MM.1S (cell line): ENCODE data around the gene MRM3.

Experiments
- DNase-seq: peaks from one replicate; pipeline ENCODE4 v3.0.0-alpha.2; 2015
- H2AFZ ChIP-seq: fragments of 300-600 bp; sonication (generic); 2 replicates; pipeline ENCODE4 v1.6.0; 2016; ENCODE audit warnings: antibody characterized with exemption, low read length
- H3F3A ChIP-seq: fragments of 300-600 bp; sonication (generic); 2 replicates; pipeline ENCODE4 v1.6.1; 2016; ENCODE audit warnings: mild to moderate bottlenecking, antibody characterized with exemption, low read length, moderate library complexity, mixed read lengths; ENCODE audit not compliant: insufficient read depth
- H3K27ac ChIP-seq: fragments of 300-600 bp; sonication (generic); 2 replicates; pipeline ENCODE4 v1.5.1; 2016; ENCODE audit warnings: mild to moderate bottlenecking, low read length
- H3K27me3 ChIP-seq: fragments of 300-600 bp; sonication (generic); replicated peaks from 2 replicates; pipeline ENCODE4 v1.6.0; 2016; ENCODE audit warnings: low read length; ENCODE audit not compliant: insufficient read depth
- H3K36me3 ChIP-seq: fragments of 300-600 bp; sonication (generic); replicated peaks from 2 replicates; pipeline ENCODE4 v1.6.1; 2016; ENCODE audit warnings: mild to moderate bottlenecking, low read length, mixed read lengths; ENCODE audit not compliant: insufficient read depth
- H3K4me1 ChIP-seq: fragments of 300-600 bp; sonication (generic); 2 replicates; pipeline ENCODE4 v1.6.1; 2016; ENCODE audit warnings: low read length, mixed read lengths
- H3K4me2 ChIP-seq: fragments of 300-600 bp; sonication (generic); 2 replicates; pipeline ENCODE4 v1.6.0; 2016; ENCODE audit warnings: low read depth, low read length
- H3K4me3 ChIP-seq: fragments of 300-600 bp; sonication (generic); 2 replicates; pipeline ENCODE4 v1.5.1; 2016; ENCODE audit warnings: low read length, mixed read lengths
- H3K79me2 ChIP-seq: fragments of 300-600 bp; sonication (generic); 2 replicates; pipeline ENCODE4 v1.6.1; 2016; ENCODE audit warnings: mixed run types, low read length, mixed read lengths
- H3K9ac ChIP-seq: fragments of 300-600 bp; sonication (generic); 2 replicates; pipeline ENCODE4 v1.6.1; 2016; ENCODE audit warnings: low read length, mixed read lengths
- H3K9me2 ChIP-seq: fragments of 300-600 bp; sonication (generic); replicated peaks from 2 replicates; pipeline ENCODE4 v1.6.1; 2016; ENCODE audit warnings: mild to moderate bottlenecking, low read length, mixed read lengths; ENCODE audit not compliant: insufficient read depth
- H3K9me3 ChIP-seq: fragments of 300-600 bp; sonication (generic); replicated peaks from 2 replicates; pipeline ENCODE4 v1.6.1; 2016; ENCODE audit warnings: mild to moderate bottlenecking, low read length, mixed read lengths; ENCODE audit not compliant: insufficient read depth
- H4K20me1 ChIP-seq: fragments of 300-600 bp; sonication (generic); 2 replicates; pipeline ENCODE4 v1.6.1; 2016; ENCODE audit warnings: mild to moderate bottlenecking, low read length, moderate library complexity, mixed read lengths; ENCODE audit not compliant: insufficient read depth
- EZH2 ChIP-seq: fragments of 300-600 bp; sonication (generic); optimal IDR thresholded peaks from 2 replicates; pipeline ENCODE3; 2017; ENCODE audit warnings: low read depth, mild to moderate bottlenecking, antibody characterized with exemption, low read length, mixed read lengths
- EZH2phosphoT487 ChIP-seq: fragments of 300-600 bp; sonication (generic); IDR thresholded peaks from 2 replicates; pipeline ENCODE4 v1.6.1; 2018; ENCODE audit warnings: antibody characterized with exemption, low read length
- TF ChIP-seq, protein P1 (sequence below): fragments of 300-600 bp; sonication (generic); IDR thresholded peaks from 2 replicates; pipeline ENCODE4 v1.5.1; 2016; ENCODE audit warnings: antibody characterized with exemption, low read length, mixed read lengths

MRM3 gene

DNA sequence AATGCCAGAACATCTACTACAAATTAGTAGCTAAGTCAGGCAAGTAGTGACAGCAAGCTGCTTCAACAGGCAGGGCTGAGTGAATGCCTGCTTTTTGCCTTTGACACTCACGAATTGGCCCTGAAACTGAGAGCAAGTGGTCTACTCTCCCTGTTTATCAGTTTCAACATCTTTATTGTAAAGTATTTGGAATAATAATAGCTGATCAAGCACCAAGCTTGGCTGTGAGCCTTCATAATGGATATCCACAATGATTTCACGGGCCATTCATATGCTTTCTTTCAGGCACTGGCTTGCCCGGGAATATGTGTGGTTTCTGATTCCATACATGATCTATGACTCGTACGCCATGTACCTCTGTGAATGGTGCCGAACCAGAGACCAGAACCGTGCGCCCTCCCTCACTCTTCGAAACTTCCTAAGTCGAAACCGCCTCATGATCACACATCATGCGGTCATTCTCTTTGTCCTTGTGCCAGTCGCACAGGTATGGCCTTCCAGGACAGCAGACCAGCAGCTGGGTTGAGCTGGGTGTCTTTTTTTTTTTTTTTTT lies 44.5 kb upstream of the MRM3 start:
- H2AFZ ChIP-seq = no peak overlapping the region
- H3K4me2 ChIP-seq = no peak overlapping the region
- no peak overlapping the region for H3K4me3 ChIP-seq
- no peak overlapping the region for H3K27ac ChIP-seq
- H3K79me2 ChIP-seq = no peaks in the 10 kb centered on the region
- no peak overlapping the region for H3K9ac ChIP-seq
- H3K9me3 ChIP-seq = no peaks in the 10 kb centered on the region
- no peak for DNase-seq
- no peaks in the 10 kb centered on the region for H4K20me1 ChIP-seq
- no peak for TF ChIP-seq EZH2phosphoT487
- no peak for TF ChIP-seq EZH2
- TF ChIP-seq, protein P1, sequence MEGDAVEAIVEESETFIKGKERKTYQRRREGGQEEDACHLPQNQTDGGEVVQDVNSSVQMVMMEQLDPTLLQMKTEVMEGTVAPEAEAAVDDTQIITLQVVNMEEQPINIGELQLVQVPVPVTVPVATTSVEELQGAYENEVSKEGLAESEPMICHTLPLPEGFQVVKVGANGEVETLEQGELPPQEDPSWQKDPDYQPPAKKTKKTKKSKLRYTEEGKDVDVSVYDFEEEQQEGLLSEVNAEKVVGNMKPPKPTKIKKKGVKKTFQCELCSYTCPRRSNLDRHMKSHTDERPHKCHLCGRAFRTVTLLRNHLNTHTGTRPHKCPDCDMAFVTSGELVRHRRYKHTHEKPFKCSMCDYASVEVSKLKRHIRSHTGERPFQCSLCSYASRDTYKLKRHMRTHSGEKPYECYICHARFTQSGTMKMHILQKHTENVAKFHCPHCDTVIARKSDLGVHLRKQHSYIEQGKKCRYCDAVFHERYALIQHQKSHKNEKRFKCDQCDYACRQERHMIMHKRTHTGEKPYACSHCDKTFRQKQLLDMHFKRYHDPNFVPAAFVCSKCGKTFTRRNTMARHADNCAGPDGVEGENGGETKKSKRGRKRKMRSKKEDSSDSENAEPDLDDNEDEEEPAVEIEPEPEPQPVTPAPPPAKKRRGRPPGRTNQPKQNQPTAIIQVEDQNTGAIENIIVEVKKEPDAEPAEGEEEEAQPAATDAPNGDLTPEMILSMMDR = no peak
- H3K27me3 ChIP-seq = no peaks in the 10 kb centered on the region
- no peaks in the 10 kb centered on the region for H3K9me2 ChIP-seq
- no peaks in the 10 kb centered on the region for H3K36me3 ChIP-seq
- no peaks in the 10 kb centered on the region for H3K4me1 ChIP-seq
- no peaks in the 10 kb centered on the region for H3F3A ChIP-seq

DNA sequence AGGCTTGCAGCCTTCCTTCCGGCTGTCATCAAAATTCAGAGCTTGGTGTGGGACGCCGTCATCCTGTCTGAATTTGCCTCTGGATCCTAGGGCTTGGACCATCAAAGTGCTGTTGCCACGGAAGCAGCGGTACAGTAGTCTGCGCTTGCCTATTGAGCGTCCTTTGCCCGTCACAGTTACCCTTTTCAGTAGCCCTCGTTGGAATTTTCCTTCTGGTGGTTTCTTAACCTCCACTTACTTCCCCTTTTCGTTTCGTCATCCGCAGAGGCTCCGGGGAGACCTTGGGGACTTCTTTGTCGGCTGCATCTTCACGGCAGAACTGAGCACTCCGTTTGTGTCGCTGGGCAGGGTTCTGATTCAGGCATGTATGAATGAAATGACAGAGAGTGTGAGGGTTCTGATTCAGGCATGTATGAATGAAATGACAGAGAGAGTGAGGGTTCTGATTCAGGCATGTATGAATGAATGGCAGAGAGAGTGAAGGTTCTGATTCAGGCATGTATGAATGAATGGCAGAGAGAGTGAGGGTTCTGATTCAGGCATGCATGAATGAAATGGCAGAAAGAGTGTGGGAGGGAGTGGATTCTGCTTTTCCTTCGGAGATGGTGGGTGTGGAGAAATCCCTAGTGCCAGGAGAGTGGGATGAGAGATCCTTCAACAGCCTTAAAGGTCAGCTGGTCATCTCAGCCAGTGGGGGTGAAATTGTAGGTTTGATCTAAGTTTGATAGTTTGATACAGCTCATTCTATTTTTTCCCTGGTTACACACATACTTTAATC lies 41.7 kb upstream of the MRM3 start:
- TF ChIP-seq, protein P1 = no peak
- TF ChIP-seq EZH2phosphoT487 = no peak
- TF ChIP-seq EZH2 = no peak
- H3K4me3 ChIP-seq = no peak overlapping the region
- H3K9ac ChIP-seq = no peak overlapping the region
- H3F3A ChIP-seq = no peaks in the 10 kb centered on the region
- no peak overlapping the region for H2AFZ ChIP-seq
- peaks cover 3% of the 10 kb centered on the region; the same call in 1 of the 2 replicates for H3K36me3 ChIP-seq
- H3K27ac ChIP-seq = no peak overlapping the region
- no peak for DNase-seq
- H3K9me2 ChIP-seq = no peaks in the 10 kb centered on the region
- H3K4me1 ChIP-seq = no peaks in the 10 kb centered on the region
- H3K79me2 ChIP-seq = peaks cover 9% of the 10 kb centered on the region
- no peaks in the 10 kb centered on the region for H4K20me1 ChIP-seq
- no peaks in the 10 kb centered on the region for H3K9me3 ChIP-seq
- H3K4me2 ChIP-seq = no peak overlapping the region
- H3K27me3 ChIP-seq = no peaks in the 10 kb centered on the region

DNA sequence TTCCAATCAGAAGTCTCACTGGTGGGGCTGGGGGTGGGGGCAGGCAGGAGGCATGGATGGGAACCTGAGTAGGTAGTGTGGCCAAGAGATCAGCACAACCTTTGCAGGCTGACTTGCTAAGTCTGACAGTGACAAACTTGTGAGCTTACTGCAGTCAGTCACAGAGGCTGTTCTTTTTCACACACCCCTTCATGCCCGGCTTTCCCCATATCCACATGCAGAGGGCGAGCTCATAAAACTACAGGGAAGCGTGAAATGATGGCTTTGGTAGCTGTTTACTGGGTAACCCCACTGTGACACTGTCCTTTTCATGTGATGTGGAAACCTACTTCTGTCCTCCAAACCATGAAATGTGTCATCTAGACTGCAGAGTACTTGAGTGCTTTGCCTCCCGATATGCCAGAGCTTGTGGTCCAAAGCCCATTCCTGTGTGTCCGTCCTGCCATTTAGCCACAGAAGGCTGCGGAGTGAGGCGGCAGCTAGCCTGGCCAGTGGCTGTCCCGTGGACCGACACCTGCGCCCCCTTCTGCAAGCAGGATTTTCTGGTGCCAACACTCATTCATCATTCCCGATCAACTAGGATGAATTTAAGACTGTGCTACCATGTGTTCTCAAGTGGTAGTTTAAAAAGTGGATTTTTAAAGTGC lies 39.9 kb upstream of the MRM3 start:
- no peak for DNase-seq
- no peaks in the 10 kb centered on the region for H4K20me1 ChIP-seq
- H3K79me2 ChIP-seq = peaks cover 28% of the 10 kb centered on the region
- H3K9ac ChIP-seq = no peak overlapping the region
- no peaks in the 10 kb centered on the region for H3K4me1 ChIP-seq
- no peak overlapping the region for H3K4me3 ChIP-seq
- H3K27ac ChIP-seq = no peak overlapping the region
- no peaks in the 10 kb centered on the region for H3K27me3 ChIP-seq
- no peaks in the 10 kb centered on the region for H3K9me2 ChIP-seq
- H2AFZ ChIP-seq = no peak overlapping the region
- H3K9me3 ChIP-seq = no peaks in the 10 kb centered on the region
- H3F3A ChIP-seq = no peaks in the 10 kb centered on the region
- TF ChIP-seq EZH2phosphoT487 = no peak
- no peak overlapping the region for H3K4me2 ChIP-seq
- peaks cover 20% of the 10 kb centered on the region; the same call in 1 of the 2 replicates for H3K36me3 ChIP-seq
